CD4-positive, CD25-positive, alpha-beta regulatory T cell (primary cell): ENCODE results near the gene SLC22A14. TPM values are rescaled to one million over a fixed set of nuclear protein-coding genes. Genes with fewer than 3 reads are reported as not detected.
"Not testable (repeated sequence)": the region's sequence is repeated elsewhere in the genome, so short reads cannot be mapped to it uniquely, and the experiment has no call there.

ENCODE experiments used
- ATAC-seq, 2 donors: fragments of 150-1000 bp; cut with Tn5 transposase; one replicate each; pipeline ENCODE4 v1.10.0; 2021; ENCODE audit warnings: low read depth in 2 of 2, moderate number of reproducible peaks in 2 of 2, moderate library complexity in 1 of 2
- DNase-seq, 3 donors: peaks; one replicate each; pipeline versions ENCODE4 v3.0.0 to v3.0.0-alpha.2; 2012 to 2022; ENCODE audit warnings: mixed read lengths in 1 of 3
- H3K27ac ChIP-seq: one replicate; pipeline ENCODE4 v1.7.0; 2013; ENCODE audit warnings: mild to moderate bottlenecking, low read length; ENCODE audit not compliant: insufficient read depth, poor library complexity, severe bottlenecking
- H3K27me3 ChIP-seq: one replicate; pipeline ENCODE4 v1.7.0; 2013; ENCODE audit warnings: low read length; ENCODE audit not compliant: control insufficient read depth, insufficient read depth
- H3K36me3 ChIP-seq: one replicate; pipeline ENCODE4 v1.7.0; 2013; ENCODE audit warnings: mild to moderate bottlenecking, low read length, moderate library complexity; ENCODE audit not compliant: control insufficient read depth, insufficient read depth
- H3K4me1 ChIP-seq: 2 replicates; pipeline ENCODE4 v1.7.0; 2013; ENCODE audit warnings: mild to moderate bottlenecking, low read length; ENCODE audit not compliant: insufficient read depth, control insufficient read depth, poor library complexity, severe bottlenecking
- H3K4me3 ChIP-seq: one replicate; pipeline ENCODE4 v1.7.0; 2013; ENCODE audit warnings: low read depth, mild to moderate bottlenecking, low read length, moderate library complexity
- H3K9me3 ChIP-seq, 2 experiments: 1 replicate in 1 of 2; 2 replicates in 1 of 2; pipeline ENCODE4 v1.7.0; 2013; ENCODE audit warnings: low read length in 2 of 2, mild to moderate bottlenecking in 1 of 2, moderate library complexity in 1 of 2; ENCODE audit not compliant: control insufficient read depth in 2 of 2
- H3K27ac Mint-ChIP-seq, 3 donors: one replicate each; pipeline ENCODE4 v1.8.0; 2020 to 2022; ENCODE audit warnings: mild to moderate bottlenecking in 3 of 3, mixed read lengths in 3 of 3, moderate library complexity in 2 of 3
- H3K27me3 Mint-ChIP-seq: one replicate; pipeline ENCODE4 v1.8.0; 2022; ENCODE audit warnings: mild to moderate bottlenecking, mixed read lengths
- H3K36me3 Mint-ChIP-seq: one replicate; pipeline ENCODE4 v1.8.0; 2020; ENCODE audit warnings: mixed read lengths
- H3K4me1 Mint-ChIP-seq, 4 donors: one replicate each; pipeline ENCODE4 v1.8.0; 2020 to 2022; ENCODE audit warnings: mixed read lengths in 4 of 4, mild to moderate bottlenecking in 1 of 4
- H3K4me3 Mint-ChIP-seq, 4 donors: one replicate each; pipeline ENCODE4 v1.8.0; 2020 to 2022; ENCODE audit warnings: mild to moderate bottlenecking in 4 of 4, mixed read lengths in 4 of 4, moderate library complexity in 3 of 4
- H3K9me3 Mint-ChIP-seq, 7 donors: one replicate each; pipeline ENCODE4 v1.8.0; 2020 to 2022; ENCODE audit warnings: mixed read lengths in 7 of 7, mild to moderate bottlenecking in 3 of 7, moderate library complexity in 2 of 7
- polyA plus RNA-seq, 4 donors: library from polyadenylated mRNA; unstranded; fragments of 300-500 nt; fragmentation: Illumina TruSeq; gene quantifications; one replicate each; pipeline ENCODE4 v1.2.3, GENCODE V29; 2021
- total RNA-seq: library from RNA; stranded (reverse); gene quantifications from one replicate; pipeline ENCODE4 v1.2.3, GENCODE V29; 2022

Gene SLC22A14
- total and polyA plus RNA-seq, 5 donors from 2014 or later, result not detected

DNA sequence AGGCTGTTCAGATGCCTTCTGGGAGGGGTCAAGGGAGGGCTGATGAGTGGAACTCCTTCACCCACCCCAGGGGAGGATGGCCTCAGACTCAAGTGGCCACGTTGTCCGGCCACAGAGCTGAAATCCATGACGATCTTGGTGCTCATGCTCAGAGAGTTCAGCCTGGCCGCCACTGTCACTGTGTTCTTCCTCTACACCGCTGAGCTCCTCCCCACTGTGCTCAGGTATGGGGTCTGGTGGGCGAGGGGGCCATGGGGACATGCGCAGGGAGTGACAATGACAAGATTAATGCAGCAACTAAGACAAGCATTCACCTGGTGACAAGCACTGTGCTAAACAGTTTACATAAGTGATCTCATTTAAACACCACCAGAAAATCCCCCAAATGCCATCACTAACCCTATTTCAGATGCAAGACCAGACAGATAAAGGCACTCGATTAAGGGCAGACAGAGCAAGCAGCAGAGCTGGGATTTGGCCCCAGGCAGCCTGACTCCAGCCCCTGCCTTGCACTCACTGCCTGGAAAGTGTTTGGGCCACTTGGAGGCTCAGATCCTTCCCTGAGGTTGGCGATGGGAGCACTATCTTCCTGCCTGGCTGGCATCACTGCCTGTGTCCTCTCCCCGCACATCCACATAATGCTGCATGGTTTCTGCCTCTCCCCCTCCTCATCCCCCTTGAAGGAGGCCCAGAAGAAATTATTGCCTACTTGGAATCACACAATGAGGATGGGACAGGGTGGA lies 33.6 kb downstream of the SLC22A14 start:
- H3K4me1 Mint-ChIP-seq, result no peaks in the 10 kb centered on the region
- H3K4me3 Mint-ChIP-seq, result no peak overlapping the region
- no peaks in the 10 kb centered on the region for H3K36me3 Mint-ChIP-seq
- no peaks in the 10 kb centered on the region for H3K36me3 ChIP-seq
- H3K27me3 Mint-ChIP-seq, result peaks cover 9% of the 10 kb centered on the region
- no peak overlapping the region for H3K27ac Mint-ChIP-seq
- no peak overlapping the region for H3K4me3 ChIP-seq
- H3K27me3 ChIP-seq, result no peaks in the 10 kb centered on the region
- H3K4me1 ChIP-seq, result no peaks in the 10 kb centered on the region
- peaks cover 0 to 5% (median 0%) of the 10 kb centered on the region in 7 donors for H3K9me3 Mint-ChIP-seq
- DNase-seq (no peak), ATAC-seq (no peak)
- H3K27ac ChIP-seq, result no peak overlapping the region
- no peaks in the 10 kb centered on the region for H3K9me3 ChIP-seq

DNA sequence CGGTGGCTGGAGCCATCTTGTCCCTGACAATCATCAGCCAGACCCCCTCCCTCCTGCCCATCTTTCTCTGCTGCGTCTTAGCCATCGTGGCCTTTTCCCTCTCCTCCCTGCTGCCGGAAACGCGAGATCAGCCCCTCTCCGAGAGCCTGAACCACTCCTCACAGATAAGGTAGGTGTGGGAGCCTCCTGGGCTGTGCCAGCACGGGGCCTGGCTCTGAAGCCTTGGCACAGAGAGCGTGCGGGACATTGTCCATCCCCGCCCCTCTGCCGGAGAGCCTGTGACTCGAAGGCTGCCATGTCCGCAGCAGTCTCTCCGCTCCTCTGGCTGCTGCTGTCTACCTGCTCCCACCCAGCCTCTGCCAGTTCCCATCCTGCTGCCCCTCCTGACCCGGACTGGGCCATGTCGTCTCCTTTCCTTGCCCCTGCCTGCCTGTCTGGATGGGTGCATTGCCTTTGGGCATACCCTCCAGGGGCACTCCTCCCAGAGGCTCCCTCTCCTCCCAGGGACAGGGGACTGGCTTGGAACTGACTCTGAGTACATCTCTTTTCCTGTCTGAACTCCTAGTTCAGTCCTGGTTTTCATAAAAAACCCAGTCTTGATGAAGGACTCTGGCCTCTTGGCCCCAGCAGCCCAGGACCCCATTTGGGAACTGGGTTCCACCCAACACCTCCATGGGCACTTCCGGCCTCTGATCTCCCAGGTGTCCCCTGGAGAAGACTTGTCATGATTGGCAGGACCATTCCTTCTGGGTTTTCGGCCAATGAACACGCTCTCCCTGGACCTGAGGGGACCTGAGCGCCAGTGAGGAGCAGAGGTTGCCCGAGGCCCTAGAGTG lies 34.5 kb downstream of the SLC22A14 start:
- no peak overlapping the region for H3K4me3 ChIP-seq
- Mint-ChIP-seq H3K4me1 (no peaks in the 10 kb centered on the region), H3K27ac (no peak overlapping the region), H3K9me3 (peaks cover 0 to 5% (median 0%) of the 10 kb centered on the region in 7 donors), H3K4me3 (no peak overlapping the region), H3K27me3 (peaks cover 9% of the 10 kb centered on the region), H3K36me3 (no peaks in the 10 kb centered on the region)
- H3K36me3 ChIP-seq, result no peaks in the 10 kb centered on the region
- H3K27ac ChIP-seq, result no peak overlapping the region
- no peak for DNase-seq
- no peaks in the 10 kb centered on the region for H3K9me3 ChIP-seq
- H3K27me3 ChIP-seq, result no peaks in the 10 kb centered on the region
- no peak for ATAC-seq
- H3K4me1 ChIP-seq, result no peaks in the 10 kb centered on the region

GRCh38 chr3:38317192-38317759 lies 35.2 kb downstream of the SLC22A14 start:
- no peaks in the 10 kb centered on the region for H3K4me1 Mint-ChIP-seq
- H3K9me3 Mint-ChIP-seq, result peaks cover 0 to 8% (median 0%) of the 10 kb centered on the region in 7 donors
- ATAC-seq (no peak), DNase-seq (no peak)
- Histone ChIP-seq H3K27me3 (no peaks in the 10 kb centered on the region), H3K4me1 (no peaks in the 10 kb centered on the region), H3K9me3 (no peaks in the 10 kb centered on the region), H3K36me3 (no peaks in the 10 kb centered on the region), H3K27ac (no peak overlapping the region), H3K4me3 (no peak overlapping the region)
- no peak overlapping the region for H3K27ac Mint-ChIP-seq
- H3K27me3 Mint-ChIP-seq, result peaks cover 6% of the 10 kb centered on the region
- no peaks in the 10 kb centered on the region for H3K36me3 Mint-ChIP-seq
- no peak overlapping the region for H3K4me3 Mint-ChIP-seq

GRCh38 chr3:38318766-38319671 lies 36.9 kb downstream of the SLC22A14 start:
- Mint-ChIP-seq H3K36me3 (no peaks in the 10 kb centered on the region), H3K27ac (no peak overlapping the region), H3K27me3 (no peaks in the 10 kb centered on the region), H3K4me3 (no peak overlapping the region), H3K9me3 (peaks cover 0 to 8% (median 0%) of the 10 kb centered on the region in 7 donors), H3K4me1 (no peaks in the 10 kb centered on the region)
- no peak overlapping the region for H3K27ac ChIP-seq
- H3K27me3 ChIP-seq, result no peaks in the 10 kb centered on the region
- no peaks in the 10 kb centered on the region for H3K9me3 ChIP-seq
- H3K4me3 ChIP-seq, result no peak overlapping the region
- H3K4me1 ChIP-seq, result no peaks in the 10 kb centered on the region
- no peaks in the 10 kb centered on the region for H3K36me3 ChIP-seq
- no peak for ATAC-seq
- no peak for DNase-seq

GRCh38 chr3:38320638-38321037 lies 38.5 kb downstream of the SLC22A14 start:
- H3K9me3 ChIP-seq, H3K4me3 Mint-ChIP-seq, H3K9me3 Mint-ChIP-seq, H3K27ac ChIP-seq, DNase-seq, H3K4me1 ChIP-seq, H3K4me3 ChIP-seq, H3K36me3 Mint-ChIP-seq, H3K36me3 ChIP-seq, H3K27me3 Mint-ChIP-seq, H3K4me1 Mint-ChIP-seq, H3K27ac Mint-ChIP-seq, ATAC-seq, H3K27me3 ChIP-seq: not testable (repeated sequence)

GRCh38 chr3:38323060-38323459 lies 41.0 kb downstream of the SLC22A14 start:
- Mint-ChIP-seq H3K4me3 (no peak overlapping the region), H3K4me1 (no peaks in the 10 kb centered on the region), H3K27ac (peak overlapping the region in 1 of 3 donors; percentile 33), H3K36me3 (no peaks in the 10 kb centered on the region), H3K9me3 (peaks cover 0 to 8% (median 0%) of the 10 kb centered on the region in 7 donors), H3K27me3 (peaks cover 9% of the 10 kb centered on the region)
- no peaks in the 10 kb centered on the region for H3K27me3 ChIP-seq
- no peaks in the 10 kb centered on the region for H3K4me1 ChIP-seq
- H3K36me3 ChIP-seq, result no peaks in the 10 kb centered on the region
- H3K4me3 ChIP-seq, result no peak overlapping the region
- H3K27ac ChIP-seq, result no peak overlapping the region
- no peaks in the 10 kb centered on the region for H3K9me3 ChIP-seq
- no peak for ATAC-seq
- no peak for DNase-seq

GRCh38 chr3:38325256-38325655 lies 43.2 kb downstream of the SLC22A14 start:
- H3K27ac Mint-ChIP-seq, result no peak overlapping the region

More at GRCh38 chr3:38325256-38325655, 43.2 kb downstream of the SLC22A14 start:
- H3K27me3 ChIP-seq, result no peaks in the 10 kb centered on the region
- no peak overlapping the region for H3K27ac ChIP-seq
- peaks cover 0 to 8% (median 0%) of the 10 kb centered on the region in 7 donors for H3K9me3 Mint-ChIP-seq
- H3K9me3 ChIP-seq, result no peaks in the 10 kb centered on the region
- ATAC-seq (no peak), DNase-seq (no peak)
- H3K27me3 Mint-ChIP-seq, result peaks cover 9% of the 10 kb centered on the region
- no peak overlapping the region for H3K4me3 Mint-ChIP-seq
- no peaks in the 10 kb centered on the region for H3K36me3 Mint-ChIP-seq
- H3K4me1 ChIP-seq, result no peaks in the 10 kb centered on the region
- no peaks in the 10 kb centered on the region for H3K36me3 ChIP-seq
- H3K4me3 ChIP-seq, result no peak overlapping the region
- H3K4me1 Mint-ChIP-seq, result no peaks in the 10 kb centered on the region
